HAP-1 (cell line): ENCODE measurements around the gene MPP2.
A peak's percentile ranks its signal among the peaks of the same experiment; 100 is the strongest.

ENCODE experiments used
- DNase-seq, 2 experiments: peaks; one replicate each; pipeline ENCODE4 v3.0.0-alpha.2; 2016 to 2020; ENCODE audit warnings: low spot score in 2 of 2
- H3K27me3 ChIP-seq: fragments of 250-450 bp; sonication (Bioruptor Pico); 2 replicates; pipeline ENCODE4 v1.5.1; 2020; ENCODE audit warnings: low read depth, mild to moderate bottlenecking, moderate library complexity
- H3K36me3 ChIP-seq: fragments of 250-450 bp; sonication (Bioruptor Pico); replicated peaks from 2 replicates; pipeline ENCODE4 v1.5.1; 2020; ENCODE audit warnings: mild to moderate bottlenecking
- H3K4me1 ChIP-seq: fragments of 250-450 bp; sonication (Bioruptor Pico); 2 replicates; pipeline ENCODE4 v1.5.1; 2020; ENCODE audit warnings: mild to moderate bottlenecking
- H3K4me3 ChIP-seq: fragments of 250-450 bp; sonication (Bioruptor Pico); 2 replicates; pipeline ENCODE4 v1.5.1; 2020; ENCODE audit warnings: mild to moderate bottlenecking, moderate library complexity
- H3K9me3 ChIP-seq: fragments of 250-450 bp; sonication (Bioruptor Pico); 2 replicates; pipeline ENCODE4 v1.5.1; 2020; ENCODE audit warnings: mild to moderate bottlenecking, moderate library complexity
- in situ Hi-C: fragments of 300-500 bp; cut with MboI; formaldehyde crosslinking; loops from 3 replicates; pipeline ENCODE4 v1.14.3; 2020; ENCODE audit warnings: low sequenced_read_pairs, inconsistent platforms, mixed read lengths

Gene MPP2

GRCh38 chr17:43881758-43882505, 25.4 kb downstream of the MPP2 start:
- Histone ChIP-seq H3K4me1 (no peaks in the 10 kb centered on the region), H3K9me3 (no peaks in the 10 kb centered on the region), H3K4me3 (no peak overlapping the region), H3K27me3 (no peaks in the 10 kb centered on the region), H3K36me3 (no peaks in the 10 kb centered on the region)
- in situ Hi-C loops: no loop called here
- no peak for DNase-seq

- H3K27me3 ChIP-seq: no peaks in the 10 kb centered on the region
- DNase-seq: no peak
- H3K4me1 ChIP-seq: no peaks in the 10 kb centered on the region
- no peaks in the 10 kb centered on the region for H3K9me3 ChIP-seq
- H3K36me3 ChIP-seq: no peaks in the 10 kb centered on the region
- in situ Hi-C loops: no loop called here
- H3K4me3 ChIP-seq: no peak overlapping the region
These were observed 26.2 kb downstream of the MPP2 start for GRCh38 chr17:43881181-43881580.

- no peaks in the 10 kb centered on the region for H3K36me3 ChIP-seq
- H3K4me3 ChIP-seq: no peak overlapping the region
- H3K9me3 ChIP-seq: no peaks in the 10 kb centered on the region
- in situ Hi-C loops: no loop called here
- H3K27me3 ChIP-seq: no peaks in the 10 kb centered on the region
- no peaks in the 10 kb centered on the region for H3K4me1 ChIP-seq
- DNase-seq: peak in 1 of 2 experiments; percentile 75
These were observed 26.8 kb downstream of the MPP2 start for GRCh38 chr17:43880420-43880991.

GRCh38 chr17:43879723-43880419, 27.5 kb downstream of the MPP2 start:
- in situ Hi-C loops: no loop called here
- H3K36me3 ChIP-seq: no peaks in the 10 kb centered on the region
- H3K4me3 ChIP-seq: no peak overlapping the region
- H3K27me3 ChIP-seq: no peaks in the 10 kb centered on the region
- H3K9me3 ChIP-seq: no peaks in the 10 kb centered on the region
- no peak for DNase-seq
- no peaks in the 10 kb centered on the region for H3K4me1 ChIP-seq

- no peaks in the 10 kb centered on the region for H3K36me3 ChIP-seq
- H3K4me1 ChIP-seq: no peaks in the 10 kb centered on the region
- no peaks in the 10 kb centered on the region for H3K27me3 ChIP-seq
- H3K4me3 ChIP-seq: no peak overlapping the region
- DNase-seq: peak; percentile 70 to 83
- in situ Hi-C loops: no loop called here
- no peaks in the 10 kb centered on the region for H3K9me3 ChIP-seq
These were observed 28.8 kb downstream of the MPP2 start for GRCh38 chr17:43878260-43879175.

GRCh38 chr17:43877451-43878155, 29.7 kb downstream of the MPP2 start:
- no peaks in the 10 kb centered on the region for H3K9me3 ChIP-seq
- in situ Hi-C loops: no loop called here
- H3K36me3 ChIP-seq: no peaks in the 10 kb centered on the region
- no peak overlapping the region for H3K4me3 ChIP-seq
- no peaks in the 10 kb centered on the region for H3K4me1 ChIP-seq
- no peaks in the 10 kb centered on the region for H3K27me3 ChIP-seq
- DNase-seq: no peak

GRCh38 chr17:43877031-43877430, 30.3 kb downstream of the MPP2 start:
- in situ Hi-C loops: no loop called here
- Histone ChIP-seq H3K36me3 (no peaks in the 10 kb centered on the region), H3K9me3 (no peaks in the 10 kb centered on the region), H3K4me3 (no peak overlapping the region), H3K4me1 (no peaks in the 10 kb centered on the region), H3K27me3 (no peaks in the 10 kb centered on the region)
- no peak for DNase-seq

- Histone ChIP-seq H3K4me1 (no peaks in the 10 kb centered on the region), H3K9me3 (no peaks in the 10 kb centered on the region), H3K4me3 (no peak overlapping the region), H3K36me3 (no peaks in the 10 kb centered on the region), H3K27me3 (no peaks in the 10 kb centered on the region)
- in situ Hi-C loops: no loop called here
- DNase-seq: no peak
These were observed 31.7 kb downstream of the MPP2 start for GRCh38 chr17:43875476-43876147.

- Histone ChIP-seq H3K4me3 (no peak overlapping the region), H3K27me3 (no peaks in the 10 kb centered on the region), H3K36me3 (no peaks in the 10 kb centered on the region), H3K9me3 (no peaks in the 10 kb centered on the region), H3K4me1 (no peaks in the 10 kb centered on the region)
- no peak for DNase-seq
- in situ Hi-C loops: no loop called here
These were observed 33.0 kb downstream of the MPP2 start for GRCh38 chr17:43874293-43874692.

GRCh38 chr17:43873815-43874214, 33.5 kb downstream of the MPP2 start:
- no peaks in the 10 kb centered on the region for H3K9me3 ChIP-seq
- no peaks in the 10 kb centered on the region for H3K4me1 ChIP-seq
- in situ Hi-C loops: no loop called here
- no peak overlapping the region for H3K4me3 ChIP-seq
- DNase-seq: no peak
- H3K36me3 ChIP-seq: no peaks in the 10 kb centered on the region
- no peaks in the 10 kb centered on the region for H3K27me3 ChIP-seq

- no peak overlapping the region for H3K4me3 ChIP-seq
- in situ Hi-C loops: no loop called here
These were observed 34.2 kb downstream of the MPP2 start for GRCh38 chr17:43873091-43873490.

GRCh38 chr17:43871946-43872690, 35.2 kb downstream of the MPP2 start:
- H3K36me3 ChIP-seq: no peaks in the 10 kb centered on the region
- H3K27me3 ChIP-seq: no peaks in the 10 kb centered on the region; the same call in 1 of the 2 replicates
- in situ Hi-C loops: no loop called here
- no peaks in the 10 kb centered on the region for H3K4me1 ChIP-seq
- H3K4me3 ChIP-seq: no peak overlapping the region
- DNase-seq: no peak
- H3K9me3 ChIP-seq: no peaks in the 10 kb centered on the region

More at GRCh38 chr17:43873091-43873490, 34.2 kb downstream of the MPP2 start:
- Histone ChIP-seq H3K9me3 (no peaks in the 10 kb centered on the region), H3K36me3 (no peaks in the 10 kb centered on the region), H3K27me3 (no peaks in the 10 kb centered on the region), H3K4me1 (no peaks in the 10 kb centered on the region)
- DNase-seq: no peak
